ENCODE measurements around the gene HPS5. TPM values are rescaled to one million over a fixed set of nuclear protein-coding genes. Genes with fewer than 3 reads are reported as not detected.

Gene HPS5
- total and polyA plus RNA-seq, 8 donors: 5.2 to 61.3 (median 7.1) TPM

DNA sequence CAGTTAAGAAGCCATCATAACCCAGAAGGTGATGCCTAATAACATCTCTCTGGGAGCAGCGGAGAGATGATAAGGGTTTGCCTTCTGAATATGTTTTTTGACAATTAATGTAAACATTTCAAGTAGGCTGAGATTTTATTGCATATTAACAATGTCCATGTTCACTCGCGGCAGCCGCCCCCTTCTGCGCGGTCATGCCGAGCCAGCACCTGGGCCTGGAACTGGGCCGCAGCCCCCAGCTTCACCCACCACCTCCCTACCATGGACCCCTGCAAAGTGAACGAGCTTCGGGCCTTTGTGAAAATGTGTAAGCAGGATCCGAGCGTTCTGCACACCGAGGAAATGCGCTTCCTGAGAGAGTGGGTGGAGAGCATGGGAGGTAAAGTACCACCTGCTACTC, 60.2 kb downstream of the HPS5 start:
- intact Hi-C loops (cut with DNase I; ENCODE audit: low total_unique reads): no loop called here
- 95 to 97% (median 96%) methylated on average over 14 of the region's 14 CpGs for WGBS, 5 donors
- Histone ChIP-seq H3K4me1 (peaks cover 0 to 7% (median 3%) of the 10 kb centered on the region in 4 donors), H3K36me3 (no peaks in the 10 kb centered on the region), H3K27ac (no peak overlapping the region), H3K9me3 (no peaks in the 10 kb centered on the region), H3K4me3 (no peak overlapping the region), H3K27me3 (no peaks in the 10 kb centered on the region)
- no peak for DNase-seq
- TF ChIP-seq POLR2A (IDR thresholded peaks at IDR 0.05) (no peak), EP300 (IDR thresholded peaks at IDR 0.05) (no peak), POLR2AphosphoS5 (IDR thresholded peaks at IDR 0.05) (no peak)
- TF ChIP-seq, protein P1, sequence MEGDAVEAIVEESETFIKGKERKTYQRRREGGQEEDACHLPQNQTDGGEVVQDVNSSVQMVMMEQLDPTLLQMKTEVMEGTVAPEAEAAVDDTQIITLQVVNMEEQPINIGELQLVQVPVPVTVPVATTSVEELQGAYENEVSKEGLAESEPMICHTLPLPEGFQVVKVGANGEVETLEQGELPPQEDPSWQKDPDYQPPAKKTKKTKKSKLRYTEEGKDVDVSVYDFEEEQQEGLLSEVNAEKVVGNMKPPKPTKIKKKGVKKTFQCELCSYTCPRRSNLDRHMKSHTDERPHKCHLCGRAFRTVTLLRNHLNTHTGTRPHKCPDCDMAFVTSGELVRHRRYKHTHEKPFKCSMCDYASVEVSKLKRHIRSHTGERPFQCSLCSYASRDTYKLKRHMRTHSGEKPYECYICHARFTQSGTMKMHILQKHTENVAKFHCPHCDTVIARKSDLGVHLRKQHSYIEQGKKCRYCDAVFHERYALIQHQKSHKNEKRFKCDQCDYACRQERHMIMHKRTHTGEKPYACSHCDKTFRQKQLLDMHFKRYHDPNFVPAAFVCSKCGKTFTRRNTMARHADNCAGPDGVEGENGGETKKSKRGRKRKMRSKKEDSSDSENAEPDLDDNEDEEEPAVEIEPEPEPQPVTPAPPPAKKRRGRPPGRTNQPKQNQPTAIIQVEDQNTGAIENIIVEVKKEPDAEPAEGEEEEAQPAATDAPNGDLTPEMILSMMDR (IDR thresholded peaks at IDR 0.05): no peak

DNA sequence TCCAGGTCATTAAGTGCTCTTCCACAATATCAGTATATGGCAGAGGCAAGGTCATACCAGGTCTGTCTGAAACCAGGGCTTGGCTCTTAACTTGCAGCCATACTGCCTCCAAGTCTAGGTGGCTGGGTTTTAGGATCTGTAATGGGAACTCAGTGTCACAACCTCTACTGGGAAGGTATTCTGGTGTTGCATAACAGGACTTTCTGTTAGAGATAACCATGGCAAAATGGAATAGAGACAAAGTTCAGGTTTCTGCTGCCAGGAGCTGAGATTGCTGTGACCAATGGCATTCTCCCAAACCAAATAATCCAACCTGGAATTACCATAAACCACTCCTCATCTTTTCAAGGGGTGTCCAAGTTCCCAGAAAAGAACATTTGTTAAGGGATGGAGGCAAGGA, 62.7 kb downstream of the HPS5 start:
- Histone ChIP-seq H3K9me3 (no peaks in the 10 kb centered on the region), H3K36me3 (no peaks in the 10 kb centered on the region), H3K27ac (no peak overlapping the region), H3K4me1 (peaks cover 0 to 6% (median 0%) of the 10 kb centered on the region in 4 donors), H3K27me3 (no peaks in the 10 kb centered on the region), H3K4me3 (no peak overlapping the region)
- intact Hi-C loops (cut with DNase I; ENCODE audit: low total_unique reads): no loop called here
- TF ChIP-seq EP300 (IDR thresholded peaks at IDR 0.05) (no peak), POLR2A (IDR thresholded peaks at IDR 0.05) (no peak), POLR2AphosphoS5 (IDR thresholded peaks at IDR 0.05) (no peak)
- TF ChIP-seq, protein P1 (IDR thresholded peaks at IDR 0.05): no peak
- no peak for DNase-seq

DNA sequence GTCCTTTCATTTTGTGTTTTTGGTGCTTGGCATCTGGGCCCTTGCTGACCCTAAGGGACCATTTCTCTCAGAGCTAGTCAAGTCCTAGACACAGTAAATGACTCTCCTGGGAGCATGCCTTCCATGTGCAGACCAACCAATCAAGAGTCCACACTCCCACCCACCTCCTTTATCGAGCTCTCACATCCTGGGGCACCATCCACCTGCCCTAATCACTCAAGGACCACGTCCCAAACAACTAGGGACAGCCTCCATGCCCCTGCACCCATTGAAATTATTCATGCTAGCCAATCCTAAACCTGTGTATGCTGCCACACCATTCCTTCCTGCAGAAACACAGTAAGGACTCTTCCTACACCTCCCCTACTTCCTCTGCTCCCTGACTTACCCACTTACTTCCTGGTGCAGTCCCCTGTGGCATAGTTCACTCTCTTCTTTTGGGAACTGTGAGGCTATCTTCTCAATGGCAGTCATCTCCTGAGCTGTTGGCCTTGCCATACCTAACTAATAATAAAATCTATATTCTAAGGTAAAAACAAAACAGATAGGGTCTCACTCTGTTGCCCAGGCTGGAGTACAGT, 67.1 kb downstream of the HPS5 start:
- Histone ChIP-seq H3K27ac (no peak overlapping the region), H3K4me1 (peaks cover 0 to 6% (median 0%) of the 10 kb centered on the region in 4 donors), H3K27me3 (no peaks in the 10 kb centered on the region), H3K4me3 (no peak overlapping the region), H3K36me3 (no peaks in the 10 kb centered on the region), H3K9me3 (no peaks in the 10 kb centered on the region)
- WGBS, 5 donors: 53 to 68% (median 61%) methylated on average over 2 of the region's 2 CpGs
- intact Hi-C loops (cut with DNase I; ENCODE audit: low total_unique reads): no loop called here
- TF ChIP-seq POLR2AphosphoS5 (IDR thresholded peaks at IDR 0.05) (no peak), EP300 (IDR thresholded peaks at IDR 0.05) (no peak), POLR2A (IDR thresholded peaks at IDR 0.05) (no peak)
- TF ChIP-seq, protein P1 (IDR thresholded peaks at IDR 0.05): no peak
- DNase-seq: no peak

DNA sequence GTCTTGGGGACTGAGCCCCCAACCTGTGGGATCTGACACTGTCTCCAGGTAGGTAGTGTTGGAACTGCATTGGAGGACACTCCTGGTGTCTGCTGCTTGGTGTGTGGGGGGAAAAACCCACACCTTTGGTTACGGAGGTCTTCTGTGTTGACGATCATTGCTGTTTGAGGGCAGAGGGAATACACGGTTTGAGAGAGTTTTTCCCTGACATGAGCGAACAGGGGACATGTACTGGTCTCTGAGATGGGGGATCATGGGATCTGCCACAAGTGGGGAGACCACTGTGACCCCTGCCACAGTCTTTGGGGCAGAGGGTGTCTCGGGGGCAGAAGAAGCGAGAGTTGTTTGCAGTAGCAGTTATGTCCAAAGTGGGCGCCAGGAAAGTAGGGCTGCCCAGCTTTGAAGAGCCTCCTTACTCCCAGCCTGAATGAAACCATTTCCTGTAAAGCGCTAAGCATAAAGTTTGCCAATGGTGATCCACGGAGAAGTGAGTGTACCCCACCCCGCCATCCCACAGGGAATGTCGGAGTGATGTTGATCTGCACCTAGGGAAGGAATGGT, 68.1 kb downstream of the HPS5 start:
- DNase-seq: no peak
- Histone ChIP-seq H3K36me3 (no peaks in the 10 kb centered on the region), H3K27ac (no peak overlapping the region), H3K4me3 (no peak overlapping the region), H3K9me3 (no peaks in the 10 kb centered on the region), H3K4me1 (no peaks in the 10 kb centered on the region), H3K27me3 (no peaks in the 10 kb centered on the region)
- no peak for TF ChIP-seq EP300 (IDR thresholded peaks at IDR 0.05)
- no peak for TF ChIP-seq POLR2A (IDR thresholded peaks at IDR 0.05)
- TF ChIP-seq POLR2AphosphoS5 (IDR thresholded peaks at IDR 0.05): no peak
- TF ChIP-seq, protein P1 (IDR thresholded peaks at IDR 0.05): no peak
- intact Hi-C loops (cut with DNase I; ENCODE audit: low total_unique reads): no loop called here
- WGBS, 5 donors: 81 to 89% (median 84%) methylated on average over 11 of the region's 11 CpGs

Data from stomach (tissue), 9 donors.